CD4-positive, alpha-beta T cell (primary cell): ENCODE measurements around the gene SEC16A. TPM values are rescaled to one million over a fixed set of nuclear protein-coding genes. Genes with fewer than 3 reads are reported as not detected.

Experiments used
- ATAC-seq: fragments of 200-7000 bp; cut with Tn5 transposase; one replicate; pipeline ENCODE4 v1.10.0; 2022; ENCODE audit warnings: mild to moderate bottlenecking; ENCODE audit not compliant: poor library complexity
- CTCF ChIA-PET: fragments of 350-600 bp; sonication (Branson Sonifier 250); formaldehyde crosslinking; loops from one replicate; lab custom pipeline; 2021; ENCODE audit warnings: antibody characterized with exemption, inconsistent platforms; lab: Charles Lee
- POLR2A ChIA-PET: fragments of 350-600 bp; sonication (Branson Sonifier 250); formaldehyde crosslinking; loops from one replicate; lab custom pipeline; 2021; ENCODE audit warnings: antibody characterized with exemption, inconsistent platforms; lab: Charles Lee
- DNase-seq, 14 experiments: peaks; one replicate each; pipeline ENCODE4 v3.0.0-alpha.2; 2013 to 2020; ENCODE audit warnings: mixed read lengths in 2 of 14
- H3K27ac ChIP-seq, 2 donors: one replicate each; pipeline versions ENCODE4 v1.5.1 to v1.7.0; 2013; ENCODE audit warnings: low read length in 2 of 2, low read depth in 1 of 2, mild to moderate bottlenecking in 1 of 2
- H3K27me3 ChIP-seq, 2 experiments: 1 replicate in 1 of 2; 2 replicates in 1 of 2; pipeline versions ENCODE4 v1.6.1 to v1.7.0; 2013; ENCODE audit warnings: low read length in 2 of 2, control low read depth in 1 of 2, mild to moderate bottlenecking in 1 of 2, moderate library complexity in 1 of 2; ENCODE audit not compliant: insufficient read depth in 2 of 2, control insufficient read depth in 1 of 2
- H3K36me3 ChIP-seq: one replicate; pipeline ENCODE4 v1.6.1; 2013; ENCODE audit warnings: low read length, control low read depth; ENCODE audit not compliant: insufficient read depth
- H3K4me1 ChIP-seq: one replicate; pipeline ENCODE4 v1.6.1; 2013; ENCODE audit warnings: low read length, control low read depth; ENCODE audit not compliant: insufficient read depth
- H3K4me3 ChIP-seq: one replicate; pipeline ENCODE4 v1.5.1; 2013; ENCODE audit warnings: mild to moderate bottlenecking, low read length, moderate library complexity
- H3K9me3 ChIP-seq, 2 experiments: 1 replicate in 1 of 2; 2 replicates in 1 of 2; pipeline versions ENCODE4 v1.6.1 to v1.7.0; 2013; ENCODE audit warnings: low read length in 2 of 2, mild to moderate bottlenecking in 2 of 2, control low read depth in 1 of 2, moderate library complexity in 1 of 2; ENCODE audit not compliant: control insufficient read depth in 1 of 2, insufficient read depth in 1 of 2
- H3K27ac Mint-ChIP-seq: one replicate; pipeline ENCODE4 v1.8.0; 2020; ENCODE audit warnings: mixed read lengths
- H3K27me3 Mint-ChIP-seq: one replicate; pipeline ENCODE4 v1.8.0; 2021; ENCODE audit warnings: mixed read lengths
- H3K36me3 Mint-ChIP-seq: one replicate; pipeline ENCODE4 v1.8.0; 2021; ENCODE audit warnings: low read depth, mixed read lengths
- H3K4me1 Mint-ChIP-seq: one replicate; pipeline ENCODE4 v1.8.0; 2021; ENCODE audit warnings: low read depth, mixed read lengths
- H3K4me3 Mint-ChIP-seq: one replicate; pipeline ENCODE4 v1.8.0; 2020; ENCODE audit warnings: mild to moderate bottlenecking, mixed read lengths
- H3K9me3 Mint-ChIP-seq: one replicate; pipeline ENCODE4 v1.8.0; 2020; ENCODE audit warnings: mixed read lengths
- intact Hi-C, 2 experiments: fragments of 100-400 bp; cut with DNase I in 1 of 2; cut with micrococcal nuclease in 1 of 2; formaldehyde crosslinking; loops; one replicate each; pipeline versions ENCODE4 v1.15.1 to v1.9.0; 2023 to 2025; cut with DNase I, micrococcal nuclease
- total RNA-seq, 174 experiments: library from RNA in 2 of 174; stranded (reverse) in 2 of 174; gene quantifications; one replicate each; pipeline ENCODE4 v1.2.3 and lab custom pipeline; 2021 to 2026
- TF ChIP-seq, protein P1 (sequence below): fragments of 200-600 bp; IDR thresholded peaks from one replicate; pipeline ENCODE4 v1.8.0; 2022; ENCODE audit warnings: antibody characterized with exemption, mild to moderate bottlenecking

The SEC16A gene
- total RNA-seq, 2 experiments from 2014 or later: 73.0 to 75.0 TPM

GRCh38 chr9:136457326-136457725, 25.5 kb downstream of the SEC16A start:
- Mint-ChIP-seq H3K4me3 (no peak overlapping the region), H3K36me3 (peaks cover 85% of the 10 kb centered on the region), H3K27ac (no peak overlapping the region), H3K9me3 (no peaks in the 10 kb centered on the region), H3K4me1 (no peaks in the 10 kb centered on the region), H3K27me3 (no peaks in the 10 kb centered on the region)
- no peaks in the 10 kb centered on the region for H3K27me3 ChIP-seq
- ATAC-seq (no peak), DNase-seq (no peak)
- intact Hi-C loops: loop anchor here in 1 of 2 experiments (2.0 kb wide), 1 partner anchor 19 kb away; no protein-coding TSS in a partner anchor
- TF ChIP-seq, protein P1, sequence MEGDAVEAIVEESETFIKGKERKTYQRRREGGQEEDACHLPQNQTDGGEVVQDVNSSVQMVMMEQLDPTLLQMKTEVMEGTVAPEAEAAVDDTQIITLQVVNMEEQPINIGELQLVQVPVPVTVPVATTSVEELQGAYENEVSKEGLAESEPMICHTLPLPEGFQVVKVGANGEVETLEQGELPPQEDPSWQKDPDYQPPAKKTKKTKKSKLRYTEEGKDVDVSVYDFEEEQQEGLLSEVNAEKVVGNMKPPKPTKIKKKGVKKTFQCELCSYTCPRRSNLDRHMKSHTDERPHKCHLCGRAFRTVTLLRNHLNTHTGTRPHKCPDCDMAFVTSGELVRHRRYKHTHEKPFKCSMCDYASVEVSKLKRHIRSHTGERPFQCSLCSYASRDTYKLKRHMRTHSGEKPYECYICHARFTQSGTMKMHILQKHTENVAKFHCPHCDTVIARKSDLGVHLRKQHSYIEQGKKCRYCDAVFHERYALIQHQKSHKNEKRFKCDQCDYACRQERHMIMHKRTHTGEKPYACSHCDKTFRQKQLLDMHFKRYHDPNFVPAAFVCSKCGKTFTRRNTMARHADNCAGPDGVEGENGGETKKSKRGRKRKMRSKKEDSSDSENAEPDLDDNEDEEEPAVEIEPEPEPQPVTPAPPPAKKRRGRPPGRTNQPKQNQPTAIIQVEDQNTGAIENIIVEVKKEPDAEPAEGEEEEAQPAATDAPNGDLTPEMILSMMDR: no peak
- POLR2A ChIA-PET: no interaction called here
- H3K9me3 ChIP-seq: no peaks in the 10 kb centered on the region
- H3K4me1 ChIP-seq: no peaks in the 10 kb centered on the region
- peaks cover 89% of the 10 kb centered on the region for H3K36me3 ChIP-seq
- CTCF ChIA-PET: no interaction called here
- H3K4me3 ChIP-seq: no peak overlapping the region
- no peak overlapping the region for H3K27ac ChIP-seq

DNA sequence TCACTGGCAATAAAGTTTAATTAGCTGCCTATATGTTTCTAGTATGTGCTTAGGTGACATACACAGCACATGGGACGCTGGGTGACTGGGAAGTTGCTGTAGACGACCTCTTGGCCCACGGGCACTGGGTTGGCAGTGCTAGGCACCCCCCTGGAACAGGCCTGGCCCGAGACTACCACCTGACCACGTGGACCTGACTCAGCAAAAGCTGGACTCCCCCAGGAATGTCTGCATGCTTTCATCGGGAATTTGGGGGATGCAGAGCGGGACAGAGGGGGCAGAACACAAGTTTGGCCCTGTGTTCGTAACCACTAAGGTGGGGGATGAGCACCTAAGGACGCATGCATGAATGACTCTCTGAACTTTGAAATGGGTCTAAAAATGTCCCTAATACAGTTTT, 26.6 kb downstream of the SEC16A start:
- ChIA-PET POLR2A (no interaction called here), CTCF (no interaction called here)
- Histone ChIP-seq H3K36me3 (peaks cover 86% of the 10 kb centered on the region), H3K27ac (no peak overlapping the region), H3K9me3 (no peaks in the 10 kb centered on the region), H3K4me3 (no peak overlapping the region), H3K27me3 (no peaks in the 10 kb centered on the region), H3K4me1 (no peaks in the 10 kb centered on the region)
- Mint-ChIP-seq H3K4me1 (no peaks in the 10 kb centered on the region), H3K27me3 (no peaks in the 10 kb centered on the region), H3K4me3 (no peak overlapping the region), H3K9me3 (no peaks in the 10 kb centered on the region), H3K27ac (no peak overlapping the region), H3K36me3 (peaks cover 82% of the 10 kb centered on the region)
- DNase-seq (no peak), ATAC-seq (no peak)
- intact Hi-C loops: loop anchor here in 1 of 2 experiments (2.0 kb wide), 1 partner anchor 21 kb away; no protein-coding TSS in a partner anchor
- TF ChIP-seq, protein P1: no peak

- Histone ChIP-seq H3K9me3 (no peaks in the 10 kb centered on the region), H3K27ac (no peak overlapping the region), H3K27me3 (no peaks in the 10 kb centered on the region), H3K4me3 (no peak overlapping the region), H3K4me1 (no peaks in the 10 kb centered on the region), H3K36me3 (peaks cover 86% of the 10 kb centered on the region)
- Mint-ChIP-seq H3K4me1 (no peaks in the 10 kb centered on the region), H3K27me3 (no peaks in the 10 kb centered on the region), H3K9me3 (no peaks in the 10 kb centered on the region), H3K27ac (no peak overlapping the region), H3K4me3 (peak overlapping the region; percentile 15), H3K36me3 (peaks cover 84% of the 10 kb centered on the region)
- ChIA-PET POLR2A (no interaction called here), CTCF (no interaction called here)
- TF ChIP-seq, protein P1: no peak
- ATAC-seq (peak; percentile 25), DNase-seq (no peak)
- intact Hi-C loops: loop anchor here in 1 of 2 experiments (2.0 kb wide), 1 partner anchor 21 kb away; no protein-coding TSS in a partner anchor
These were observed 27.5 kb downstream of the SEC16A start for GRCh38 chr9:136455043-136456002.
